GM21526 (cell line): ENCODE data around the gene AREL1.

Experiments used
- ATAC-seq: cut with Tn5 transposase; IDR thresholded peaks from one replicate; pipeline ENCODE4 v1.9.1; 2021; ENCODE audit warnings: moderate library complexity; ENCODE audit not compliant: unreplicated experiment, low FRiP score

The AREL1 gene

DNA sequence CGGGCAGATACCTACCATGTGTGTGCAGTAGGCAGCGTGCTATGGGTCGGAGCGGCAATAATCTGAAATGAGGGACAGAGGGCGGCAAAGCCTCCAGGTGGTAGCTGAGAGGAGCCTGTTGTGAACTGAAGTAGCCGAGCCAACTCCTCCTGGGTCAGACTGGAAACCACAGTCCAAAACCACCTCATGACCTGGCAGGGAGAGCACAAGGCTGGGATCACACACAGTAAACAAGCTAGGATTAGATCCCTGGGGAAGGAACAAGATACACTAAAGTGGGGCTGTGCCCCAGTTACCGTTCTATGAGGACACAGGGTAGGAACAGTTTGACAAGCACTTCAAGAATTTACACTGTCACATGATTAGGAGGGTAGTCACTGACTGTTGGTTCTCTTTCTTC lies 49.0 kb downstream of the AREL1 start:
- no peak for ATAC-seq

- ATAC-seq, result no peak
Measured at GRCh38 chr14:74661726-74662450, 51.0 kb downstream of the AREL1 start.

DNA sequence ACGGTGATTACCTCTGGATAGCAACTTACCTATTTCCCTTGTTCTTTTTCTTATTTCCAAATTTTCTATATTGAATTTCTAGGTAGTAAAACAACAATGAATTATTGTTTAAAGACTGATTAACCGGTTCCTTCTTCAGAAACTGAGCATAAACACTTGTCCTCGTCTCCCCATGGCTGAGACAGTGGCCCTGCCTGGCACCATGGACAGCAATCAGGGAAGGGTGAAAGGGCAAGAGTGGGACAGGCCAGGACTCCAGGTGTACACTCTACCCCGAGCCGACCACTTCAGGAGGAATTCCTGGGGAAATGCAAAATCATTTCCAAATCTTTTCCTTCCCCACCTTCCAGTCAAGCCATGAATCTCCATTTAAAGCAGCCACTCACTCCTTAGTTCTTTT lies 52.0 kb downstream of the AREL1 start:
- no peak for ATAC-seq

DNA sequence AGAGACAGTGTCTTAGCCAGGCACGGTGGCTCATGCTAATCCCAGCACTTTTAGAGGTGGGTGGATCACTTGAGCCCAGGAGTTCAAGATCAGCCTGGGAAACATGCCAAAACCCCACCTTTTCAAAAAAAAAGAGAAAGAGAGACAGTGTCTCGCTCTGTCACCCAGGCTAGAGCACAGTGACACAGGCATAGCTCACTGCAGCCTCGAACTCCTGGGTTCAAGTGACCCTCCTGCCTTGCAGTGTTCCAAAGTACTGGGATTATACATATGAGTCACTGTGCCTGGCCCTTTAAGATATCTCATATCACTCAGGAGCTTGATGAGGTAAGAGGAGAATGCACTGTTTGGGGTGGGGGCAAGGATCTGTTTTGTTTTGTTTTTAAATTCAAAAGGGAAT lies 52.7 kb downstream of the AREL1 start:
- ATAC-seq, result no peak

GRCh38 chr14:74658535-74659131 lies 54.2 kb downstream of the AREL1 start:
- no peak for ATAC-seq

DNA sequence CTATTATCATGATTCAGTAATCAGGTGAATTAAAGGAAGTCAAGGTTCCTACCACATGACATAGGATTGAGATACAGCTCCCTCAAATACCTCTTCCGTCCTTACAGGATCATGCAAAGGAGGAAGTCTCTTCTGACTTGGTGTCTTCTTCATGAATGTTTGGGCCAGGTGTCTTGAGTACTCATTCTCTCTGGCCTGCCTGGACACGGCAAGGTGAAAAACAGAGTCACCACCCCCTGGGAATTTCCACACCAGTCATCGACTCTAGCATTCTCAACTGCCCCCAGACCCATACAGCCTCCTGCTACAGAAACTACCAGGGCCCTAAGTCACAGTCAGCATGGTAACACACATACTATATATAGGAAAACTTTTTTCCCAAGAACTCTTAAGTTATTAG lies 55.9 kb downstream of the AREL1 start:
- ATAC-seq, result no peak

DNA sequence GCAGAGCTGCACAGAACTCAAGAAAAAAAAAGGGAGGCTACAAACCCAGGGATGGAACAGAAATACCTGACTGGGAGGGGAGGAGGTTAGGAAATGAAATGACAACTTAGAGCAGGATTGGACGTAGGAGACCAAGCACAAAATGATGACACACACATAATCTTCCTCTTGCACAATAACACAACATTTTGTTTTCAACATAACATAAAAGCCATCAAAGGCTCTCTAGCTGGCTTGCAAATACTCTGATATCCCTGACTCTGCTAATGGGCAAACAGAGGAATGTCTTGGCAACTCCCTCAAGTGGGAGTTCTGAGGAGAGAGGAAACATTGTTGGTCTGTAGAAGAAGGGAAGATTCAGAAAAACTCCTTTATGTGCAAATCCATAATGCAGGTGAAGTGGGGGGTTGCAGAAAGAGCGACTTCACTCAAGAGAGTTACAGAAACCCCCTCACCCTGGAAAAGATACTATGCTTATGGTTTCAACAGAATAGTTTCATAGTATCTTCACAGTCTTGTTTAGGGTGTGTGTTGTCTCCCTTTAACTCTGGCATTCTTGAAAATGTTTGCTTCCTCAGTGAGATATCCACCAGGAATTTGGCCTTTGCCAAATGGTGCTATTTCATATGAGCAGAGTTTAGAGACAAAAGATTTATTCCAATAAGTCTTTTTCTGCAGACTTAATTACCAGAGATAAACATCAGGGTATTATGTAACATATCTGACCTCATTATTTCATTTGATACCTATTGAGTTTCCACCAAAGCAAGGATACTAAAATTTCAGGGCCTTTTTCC lies 57.1 kb downstream of the AREL1 start:
- no peak for ATAC-seq

DNA sequence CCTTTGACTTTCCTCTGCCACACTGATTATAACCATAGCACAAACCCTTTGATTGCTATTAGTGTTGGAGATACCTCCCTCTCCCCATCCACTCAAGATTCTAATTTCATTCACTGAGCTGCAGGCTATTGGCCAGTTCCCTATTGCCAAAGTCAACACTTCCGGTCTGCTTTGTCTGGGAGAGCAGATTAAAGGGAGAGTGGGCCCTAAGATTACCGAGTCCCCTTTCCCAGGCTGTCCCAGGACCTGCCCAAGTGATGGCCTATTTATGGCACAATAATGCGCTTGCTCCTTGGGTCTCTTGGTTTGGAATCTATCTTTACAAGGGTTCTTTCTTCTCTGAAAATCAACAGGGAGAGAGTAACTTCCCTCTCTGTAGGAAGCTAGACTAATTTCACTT lies 57.9 kb downstream of the AREL1 start:
- no peak for ATAC-seq

DNA sequence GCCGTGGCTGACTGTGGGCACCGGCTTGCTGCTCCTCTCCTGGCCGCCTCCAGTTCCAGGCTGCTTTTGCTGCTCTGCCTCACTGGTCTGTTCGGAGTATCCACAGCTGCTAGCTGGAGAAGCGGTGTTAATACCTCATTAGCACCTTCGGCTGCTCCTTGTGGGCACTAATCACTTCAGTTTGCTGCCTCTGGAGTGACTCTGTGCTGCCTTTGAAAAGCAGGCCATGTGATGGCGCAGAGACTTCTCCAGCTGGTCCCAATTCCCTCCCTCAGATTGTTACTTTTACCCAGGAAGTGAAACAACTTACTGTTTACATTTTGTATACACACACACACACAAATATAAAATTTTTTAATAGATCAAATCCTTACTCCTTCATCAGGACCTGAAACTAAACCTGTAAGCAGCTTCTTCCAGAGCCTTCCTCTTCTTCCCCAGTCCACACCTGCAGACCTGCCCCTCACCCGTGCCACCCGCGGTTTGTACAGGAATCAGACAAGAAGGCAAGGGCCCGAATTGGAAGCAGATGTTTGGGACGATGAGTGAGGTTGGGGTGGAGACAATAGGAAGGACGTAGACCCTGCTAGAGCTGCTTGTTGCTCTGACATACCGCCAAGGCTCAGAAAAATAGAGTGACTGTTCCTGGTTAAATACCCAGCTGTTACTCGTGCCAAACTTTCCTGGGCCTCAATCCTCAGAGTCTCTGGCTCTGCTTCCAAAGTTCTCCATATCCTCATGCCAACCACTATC lies 59.3 kb downstream of the AREL1 start:
- no peak for ATAC-seq

DNA sequence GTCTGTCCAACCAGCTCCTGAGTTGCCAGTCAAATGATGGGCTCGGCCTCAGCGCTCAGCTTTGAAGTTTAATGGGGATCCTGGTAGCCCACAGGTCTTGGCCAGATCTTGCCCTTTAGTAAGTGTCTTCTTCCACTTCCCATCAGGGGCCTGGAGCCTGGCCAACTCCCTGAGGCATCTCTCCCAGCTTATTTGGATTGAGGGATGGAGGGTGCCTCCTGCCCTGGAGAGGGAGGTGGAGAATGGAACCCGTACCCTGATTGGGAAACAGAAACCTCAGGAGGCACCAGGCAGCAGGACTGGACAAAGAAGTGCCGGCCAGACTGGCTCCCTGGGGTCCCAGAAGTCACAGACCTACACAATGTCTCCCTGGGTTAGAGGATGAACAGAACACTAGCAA lies 60.3 kb downstream of the AREL1 start:
- no peak for ATAC-seq

GRCh38 chr14:74650927-74651686 lies 61.8 kb downstream of the AREL1 start:
- ATAC-seq, result no peak

DNA sequence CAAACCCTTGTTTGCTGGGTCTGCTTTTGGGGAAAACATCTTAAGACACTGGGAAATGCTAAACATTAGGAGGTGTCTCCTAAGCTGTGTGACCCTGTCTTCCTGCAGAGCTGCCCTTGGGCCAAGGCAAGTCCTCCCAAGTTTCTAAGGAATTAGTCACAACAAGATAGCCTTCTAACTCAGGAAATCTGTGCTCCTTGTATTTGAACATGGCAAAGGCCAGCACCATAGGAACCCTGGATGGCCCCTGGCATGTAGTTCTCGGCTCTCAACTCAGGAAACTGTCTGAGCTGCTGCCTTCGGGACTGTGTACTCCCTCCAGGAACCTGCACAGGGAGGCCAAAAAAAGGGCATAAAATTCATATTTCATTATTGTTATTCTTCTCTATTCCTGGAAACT lies 63.2 kb downstream of the AREL1 start:
- ATAC-seq, result no peak

DNA sequence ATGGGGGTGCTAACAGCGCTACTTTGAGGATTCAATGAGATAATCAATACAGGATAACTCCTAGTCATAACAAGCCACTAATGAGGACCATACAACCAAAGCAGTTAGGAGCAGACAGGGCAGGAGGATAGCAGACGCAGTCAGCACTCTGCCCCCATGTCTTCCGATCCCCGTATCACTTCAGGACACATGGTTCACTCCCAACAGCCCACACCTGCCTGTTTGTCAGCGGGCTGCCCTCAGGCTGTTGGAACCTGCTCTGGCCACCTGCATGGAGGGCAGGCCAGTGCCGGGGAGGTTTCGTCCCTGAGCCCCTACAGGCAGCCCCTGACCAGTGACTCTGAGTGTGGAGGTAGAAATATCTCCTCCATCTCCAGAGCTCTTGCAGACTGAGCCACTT lies 63.7 kb downstream of the AREL1 start:
- ATAC-seq, result no peak

DNA sequence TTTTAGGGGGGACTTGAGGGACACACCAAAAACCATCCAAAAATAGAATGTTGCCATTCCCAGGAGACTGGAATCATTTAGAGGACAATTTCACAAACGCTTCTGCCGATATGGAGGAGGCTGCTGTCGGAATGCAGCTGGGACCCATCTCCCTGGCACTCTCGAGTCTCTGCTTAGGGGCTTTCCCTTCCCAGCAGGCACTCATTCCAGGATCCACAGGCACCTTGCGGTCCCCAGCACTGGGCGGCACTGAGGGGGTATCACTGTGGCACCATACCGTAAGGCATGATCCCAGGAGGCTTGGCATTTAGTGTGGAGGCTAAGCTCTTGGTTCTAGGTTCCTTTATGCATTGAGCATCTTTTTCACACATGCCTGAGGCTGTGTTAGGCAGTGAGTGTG lies 64.3 kb downstream of the AREL1 start:
- no peak for ATAC-seq

- ATAC-seq, result no peak
Measured at GRCh38 chr14:74647678-74648461, 65.0 kb downstream of the AREL1 start.

DNA sequence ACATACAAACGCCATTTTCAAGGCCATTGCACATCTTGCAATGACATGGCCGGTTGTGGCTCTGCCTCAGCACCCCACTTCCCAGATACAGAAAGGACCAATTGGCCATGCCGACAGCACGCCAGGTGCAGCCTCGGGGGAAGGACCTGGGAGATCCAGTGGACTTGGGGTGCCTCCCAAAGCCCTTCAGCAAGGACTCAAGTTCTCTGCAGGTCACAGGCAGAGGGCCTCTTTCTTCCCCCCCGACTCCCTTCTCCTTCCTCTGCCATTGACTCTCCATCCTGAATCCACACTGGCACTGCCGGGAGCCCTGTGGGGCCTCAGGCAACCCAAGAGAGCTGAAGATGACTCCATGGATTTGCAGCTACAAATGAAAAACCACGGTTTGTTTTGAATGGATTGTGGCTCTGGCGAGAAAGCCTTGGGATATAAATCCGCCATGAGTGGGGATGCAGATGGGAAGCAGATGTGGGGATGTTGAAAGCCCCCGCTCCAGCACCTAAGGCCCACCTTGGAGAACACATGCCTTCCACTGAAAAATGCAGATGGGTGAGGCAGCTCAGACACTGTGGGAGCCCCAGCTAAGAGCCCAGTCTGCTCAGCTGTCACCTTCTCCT lies 65.7 kb downstream of the AREL1 start:
- ATAC-seq, result no peak

DNA sequence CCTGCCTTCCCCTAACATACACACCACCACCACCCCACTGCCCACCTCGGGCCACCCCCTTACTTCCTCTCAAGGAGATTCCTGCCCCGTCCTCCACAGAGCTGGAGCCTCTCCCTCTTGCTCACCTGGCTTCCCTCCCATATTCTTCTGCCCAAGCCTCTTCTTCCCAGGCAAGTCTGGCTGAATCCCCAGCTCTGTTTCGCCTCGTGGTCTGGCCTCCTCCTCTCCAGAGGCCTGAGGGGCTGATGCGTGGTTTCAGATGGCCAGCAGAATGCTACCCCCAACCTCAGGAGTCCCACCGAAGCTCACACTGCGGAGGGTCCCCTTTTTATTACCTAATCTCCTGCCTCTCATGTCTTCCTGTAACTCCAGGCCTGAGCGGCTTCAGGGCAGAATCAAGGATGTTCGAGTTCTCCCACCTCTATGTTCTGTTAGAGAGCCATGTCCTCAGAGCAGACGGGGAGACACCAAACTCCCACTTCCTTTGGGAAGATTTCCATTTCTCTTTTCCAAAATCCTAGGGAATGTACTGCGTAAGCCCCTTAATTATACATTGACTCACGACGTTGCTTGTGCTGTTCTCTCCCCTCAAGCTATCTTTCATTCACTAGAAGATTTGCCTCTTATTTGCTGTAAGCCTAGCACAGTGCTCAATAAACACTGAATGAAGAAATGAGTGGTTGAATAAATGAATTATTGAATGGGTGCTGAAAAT lies 67.0 kb downstream of the AREL1 start:
- ATAC-seq, result no peak

DNA sequence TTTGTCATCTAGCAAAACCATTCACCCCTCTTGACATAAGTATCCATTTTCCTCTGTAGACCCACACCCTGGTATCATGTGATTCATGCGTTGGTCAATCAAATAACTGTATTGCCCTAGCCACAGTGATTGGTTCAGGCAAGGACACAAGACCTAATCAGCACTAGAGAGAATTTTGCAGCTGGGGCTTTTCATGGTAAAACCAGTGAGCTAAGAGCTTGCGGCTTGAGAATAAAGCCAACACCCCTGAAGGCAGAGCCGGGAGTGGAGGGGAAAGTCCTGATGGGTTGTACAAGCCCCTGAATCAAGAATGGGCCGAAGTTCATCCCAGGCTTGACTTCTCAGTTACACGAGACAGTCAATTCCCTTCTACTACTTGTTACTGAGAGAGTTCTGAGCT lies 67.6 kb downstream of the AREL1 start:
- no peak for ATAC-seq
